DMS53 (cell line): Measurements from ENCODE around the gene SCAMP2.

Experiments
- DNase-seq: peaks from one replicate; lab custom pipeline; 2025; lab: John Stamatoyannopoulos, UW

The SCAMP2 gene

DNA sequence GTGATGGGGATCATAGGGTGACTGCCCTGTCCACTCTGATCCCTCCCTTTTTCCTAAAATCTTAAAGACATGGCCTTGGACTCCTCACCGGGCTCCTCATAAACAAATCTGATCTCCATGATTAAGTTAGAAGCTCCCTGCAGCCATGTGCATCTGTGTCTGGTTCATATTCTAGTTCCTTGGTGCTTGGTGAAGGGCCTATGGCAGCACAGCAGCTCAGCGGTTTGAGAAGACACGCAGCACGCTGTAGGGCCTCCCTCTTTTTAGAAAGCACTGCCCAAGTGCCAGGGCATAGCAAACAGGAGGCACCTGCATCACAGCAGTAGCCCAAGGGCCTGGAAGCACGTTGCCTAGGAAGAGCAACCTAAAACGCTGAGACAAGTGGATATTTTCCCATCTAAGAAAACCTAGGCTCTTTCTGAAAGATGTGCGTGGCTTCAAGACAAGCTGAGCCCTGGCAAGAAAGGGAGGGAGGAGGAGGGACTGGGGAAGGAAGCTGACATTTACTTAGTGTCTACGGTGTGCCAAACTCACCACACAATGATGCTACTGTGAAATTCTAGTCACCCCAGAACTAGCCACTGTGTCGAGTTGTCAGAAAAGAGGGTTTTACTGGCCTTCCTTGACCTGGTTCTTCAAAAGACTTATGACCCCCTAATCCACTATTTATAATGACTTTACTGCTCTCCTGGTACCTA is 15.3 kb downstream of the SCAMP2 start:
- DNase-seq = peak; percentile 76

DNA sequence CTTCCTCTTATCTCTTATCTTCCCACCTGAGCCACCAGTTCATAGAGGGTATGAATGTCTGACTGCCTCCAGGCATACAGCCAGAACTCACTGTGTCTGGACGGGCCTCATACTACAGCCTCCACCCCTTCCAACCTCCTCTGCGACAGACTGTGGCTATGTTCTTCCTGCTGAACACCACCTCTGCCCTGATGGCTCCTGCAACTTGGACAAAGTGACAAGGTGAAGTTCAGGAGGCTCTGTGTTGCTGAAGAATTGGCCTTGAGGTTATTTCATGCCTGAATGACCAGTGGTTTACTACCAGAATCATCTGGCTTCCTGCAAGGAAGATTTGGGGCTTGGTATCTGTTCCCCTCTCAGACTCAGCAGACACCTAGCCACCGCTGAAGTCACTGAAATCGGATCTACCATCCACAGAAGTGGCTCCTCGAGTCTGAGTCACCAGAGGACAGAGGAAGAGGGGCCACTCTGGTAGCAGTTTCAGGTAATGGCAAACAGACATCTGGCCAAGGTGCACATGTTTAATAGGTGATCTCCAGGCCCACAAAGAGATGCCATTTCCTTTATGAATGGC is 16.0 kb downstream of the SCAMP2 start:
- peak; percentile 94 for DNase-seq

DNA sequence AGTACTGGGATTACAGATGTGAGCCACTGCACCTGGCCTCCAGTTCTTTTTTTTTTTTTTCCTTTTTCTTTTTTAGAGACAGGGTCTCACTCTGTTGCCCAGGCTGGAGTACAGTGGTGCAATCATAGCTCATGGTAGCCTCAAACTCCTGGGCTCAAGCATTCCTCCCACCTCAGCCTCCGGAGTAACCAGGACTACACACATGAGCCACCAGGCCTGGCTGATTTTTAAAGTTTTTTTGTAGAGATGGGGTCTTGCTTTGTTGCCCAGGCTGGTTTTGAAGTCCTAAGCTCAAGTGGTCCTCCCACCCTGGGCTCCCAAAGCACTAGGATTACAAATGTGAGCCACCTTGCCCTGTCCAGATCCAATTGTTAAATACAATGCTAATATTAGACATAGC is 16.6 kb downstream of the SCAMP2 start:
- DNase-seq = no peak

DNA sequence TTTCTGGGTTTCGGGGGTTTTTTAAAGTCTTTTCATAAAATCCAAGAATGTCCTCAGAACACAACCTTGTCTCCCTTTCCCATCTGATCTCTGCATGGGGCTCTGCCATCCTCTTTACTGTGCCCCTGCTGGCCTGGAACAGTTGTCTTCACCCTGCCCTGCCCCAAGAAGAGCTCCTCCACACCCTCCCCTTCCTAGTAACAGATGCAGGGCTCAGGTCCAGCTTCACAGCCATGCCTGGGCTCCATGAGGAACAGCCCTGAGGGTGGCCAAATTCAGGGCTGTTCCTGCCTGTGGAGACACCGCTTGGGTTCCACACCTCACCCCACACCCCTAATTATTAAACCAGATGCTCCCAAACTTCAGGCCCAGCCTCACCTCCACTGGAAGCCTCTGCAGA is 17.3 kb downstream of the SCAMP2 start:
- no peak for DNase-seq

DNA sequence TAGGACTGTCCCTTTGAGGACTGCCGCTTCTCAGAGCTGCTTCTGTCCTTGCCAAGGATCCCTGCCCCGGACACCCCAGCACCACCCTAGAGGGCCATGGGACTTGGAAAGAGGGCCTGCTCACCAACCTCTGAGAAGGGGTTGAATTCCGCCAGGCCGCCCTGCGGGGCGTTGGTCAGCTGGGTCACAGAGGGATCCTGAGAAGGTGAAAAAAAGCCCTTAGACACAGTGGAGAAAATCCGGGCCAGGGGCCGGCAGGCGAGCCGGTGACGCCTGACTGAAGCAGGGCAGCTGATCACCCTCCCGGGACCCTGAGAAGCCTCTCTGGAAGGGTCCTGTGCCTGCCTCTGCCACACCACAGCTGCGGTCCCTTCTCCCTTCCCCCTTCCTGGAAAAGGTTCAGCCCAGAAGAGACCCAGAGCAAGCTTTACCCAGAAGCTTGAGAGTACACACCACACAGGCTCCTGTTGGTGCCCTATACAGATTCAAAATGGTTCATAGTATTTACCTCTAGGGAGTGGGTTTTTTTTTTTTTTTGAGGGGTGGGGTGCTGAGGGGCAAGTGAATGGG is 18.6 kb downstream of the SCAMP2 start:
- no peak for DNase-seq

DNA sequence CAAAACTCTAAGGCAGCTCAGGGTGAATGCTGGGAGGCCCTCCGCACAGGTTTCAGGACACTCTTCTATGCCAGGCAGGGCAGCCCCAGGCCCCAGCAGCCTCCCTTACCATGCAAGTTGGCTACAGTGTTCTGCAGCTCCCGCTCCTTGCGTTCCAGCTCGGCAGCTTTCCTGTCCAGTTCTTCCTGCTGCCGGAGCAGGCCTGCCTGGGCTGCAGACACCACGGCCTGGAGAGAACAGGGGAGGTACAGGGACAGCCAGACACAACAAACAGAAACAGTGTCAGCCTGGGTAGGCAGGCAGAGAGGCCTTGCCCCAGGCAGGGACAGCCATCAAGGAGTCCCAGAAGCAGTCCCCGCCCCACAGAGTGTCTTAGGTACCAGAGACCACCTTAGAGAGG is 21.2 kb downstream of the SCAMP2 start:
- no peak for DNase-seq

DNA sequence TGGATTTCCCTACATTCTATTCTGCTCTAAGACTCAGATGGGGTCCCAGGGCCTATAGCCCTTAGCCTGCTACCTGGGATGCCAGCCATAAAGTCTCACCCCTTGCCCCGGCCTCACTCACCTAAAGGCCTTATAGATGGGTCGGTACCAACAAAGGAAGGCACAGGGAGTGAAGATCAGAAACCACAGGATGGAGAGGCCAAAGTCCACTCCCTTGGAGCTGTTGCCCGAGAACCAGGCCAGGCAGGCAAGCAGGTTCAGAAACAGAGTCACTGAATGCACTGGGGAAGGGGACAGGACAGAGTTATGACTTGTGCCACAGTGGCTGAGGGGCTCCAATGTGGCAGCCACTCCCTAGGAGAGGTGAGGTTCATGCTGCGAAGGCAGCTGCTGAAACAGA is 22.8 kb downstream of the SCAMP2 start:
- DNase-seq = no peak

DNA sequence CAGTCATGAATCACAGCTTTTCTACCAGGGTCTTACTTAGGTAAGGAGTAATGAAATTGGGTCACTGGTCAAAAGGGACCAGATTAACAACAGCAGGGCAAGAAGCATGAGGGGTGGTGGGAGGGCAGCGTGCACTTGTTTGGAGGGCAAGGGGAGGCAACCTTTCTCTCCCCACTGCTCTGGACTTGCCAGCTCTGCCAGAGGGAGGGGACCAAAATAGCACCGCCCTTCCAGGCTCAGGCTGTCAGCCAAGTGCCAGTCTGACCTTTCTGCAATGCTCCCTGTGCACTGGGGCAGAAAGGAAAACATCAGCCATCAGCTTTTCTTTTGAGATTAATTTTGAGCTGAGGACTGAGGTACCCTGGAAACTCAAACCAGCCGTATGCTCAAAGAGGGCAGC is 25.7 kb downstream of the SCAMP2 start:
- DNase-seq = no peak

DNA sequence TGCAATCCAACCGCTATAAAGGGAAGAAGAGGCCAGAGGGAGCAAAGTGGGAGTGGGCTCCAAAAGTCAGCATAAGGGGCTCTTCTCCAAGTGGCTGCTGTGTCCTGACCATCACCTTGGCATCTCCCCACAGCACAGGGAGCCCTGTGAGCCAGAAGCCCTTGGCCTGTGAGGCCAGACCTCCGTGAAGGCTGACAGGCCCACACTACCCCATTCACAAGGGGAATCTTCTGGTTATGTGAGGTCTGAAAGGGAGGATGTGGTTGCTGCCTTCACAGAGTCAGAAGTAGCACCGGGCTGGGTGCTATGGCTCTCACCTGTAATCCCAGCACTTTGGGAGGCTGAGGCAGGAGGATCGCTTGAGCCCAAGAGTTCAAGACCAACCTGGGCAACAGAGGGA is 27.6 kb downstream of the SCAMP2 start:
- DNase-seq = no peak

DNA sequence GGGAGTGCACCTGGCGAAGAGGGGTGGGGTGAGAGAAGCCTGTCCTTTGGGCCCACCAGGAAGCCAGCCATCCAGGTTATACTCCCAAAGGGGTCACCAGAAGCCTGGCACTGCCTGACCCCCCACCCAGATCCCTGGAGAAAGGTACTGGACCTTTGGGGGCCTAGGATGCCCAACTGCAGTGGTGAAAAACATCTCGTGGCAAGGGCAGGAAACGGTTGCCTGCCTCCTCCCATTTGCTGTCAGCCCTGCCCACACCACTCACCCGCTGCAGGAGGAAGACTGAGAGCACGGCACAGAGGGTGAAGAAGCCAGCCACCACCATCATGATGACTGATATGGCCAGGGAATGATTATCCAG is 28.0 kb downstream of the SCAMP2 start:
- no peak for DNase-seq

DNA sequence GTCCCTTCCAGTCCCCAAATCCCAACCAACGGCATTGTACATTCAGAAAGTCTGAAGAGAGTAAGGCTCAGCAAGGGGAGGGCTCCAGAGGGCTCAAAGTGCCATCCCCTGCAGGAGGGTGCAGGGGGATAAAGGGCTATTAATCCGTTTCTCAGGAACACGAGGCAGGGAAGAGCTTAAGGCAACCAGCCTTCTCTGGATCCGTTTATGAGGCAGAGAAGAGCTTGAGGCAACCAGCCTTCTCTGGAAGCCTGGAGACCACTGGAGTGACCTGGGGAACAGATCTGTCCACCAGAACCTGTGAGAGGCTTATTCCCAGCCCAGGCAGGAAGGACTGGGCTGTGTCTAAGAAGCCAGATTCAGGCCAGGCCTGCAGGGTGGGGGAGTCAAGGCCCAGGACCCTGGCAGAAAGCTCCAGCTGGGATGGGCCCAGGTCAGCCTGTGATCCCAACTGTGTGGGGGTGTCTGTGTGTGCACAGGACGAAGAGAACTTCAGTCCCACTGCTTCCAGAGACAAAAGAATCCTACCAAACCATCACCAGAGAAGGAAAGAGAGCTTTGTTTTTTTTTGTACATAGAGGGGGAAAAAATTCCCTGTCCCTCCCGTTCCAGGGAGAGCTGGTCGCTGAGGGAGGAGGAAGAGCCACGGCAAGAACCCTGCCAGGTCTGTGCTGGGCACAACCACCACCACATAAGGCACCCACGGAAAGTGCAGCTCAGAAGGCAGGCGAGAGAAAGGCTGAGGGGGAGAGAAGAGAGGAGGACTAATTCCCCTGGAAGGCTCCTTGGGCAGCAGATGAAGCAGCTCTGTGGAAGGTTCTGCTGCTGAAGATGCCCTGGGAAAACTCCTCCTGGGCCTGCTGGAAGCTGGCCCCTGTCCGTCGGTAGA is 28.6 kb downstream of the SCAMP2 start:
- DNase-seq = no peak

DNA sequence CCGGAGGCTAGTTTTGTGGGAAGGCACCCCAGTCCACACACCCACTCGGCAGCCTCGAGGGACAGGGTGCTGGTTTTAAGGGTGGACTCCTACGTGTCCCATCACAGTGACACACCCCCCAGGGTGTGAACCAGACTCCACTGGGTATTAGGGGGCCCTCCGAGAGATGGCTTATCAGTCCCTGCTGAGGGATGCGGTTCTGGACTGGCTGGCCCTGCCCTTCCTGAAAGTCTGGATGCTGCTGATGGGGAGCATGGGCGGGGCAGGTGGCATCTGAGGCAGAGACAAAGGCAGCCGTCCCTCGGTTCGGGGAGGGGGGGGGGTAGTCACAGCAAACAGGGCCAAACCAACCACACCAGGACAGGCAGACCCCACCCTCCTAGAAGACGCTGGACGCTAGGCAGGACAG is 29.3 kb downstream of the SCAMP2 start:
- DNase-seq = no peak

DNA sequence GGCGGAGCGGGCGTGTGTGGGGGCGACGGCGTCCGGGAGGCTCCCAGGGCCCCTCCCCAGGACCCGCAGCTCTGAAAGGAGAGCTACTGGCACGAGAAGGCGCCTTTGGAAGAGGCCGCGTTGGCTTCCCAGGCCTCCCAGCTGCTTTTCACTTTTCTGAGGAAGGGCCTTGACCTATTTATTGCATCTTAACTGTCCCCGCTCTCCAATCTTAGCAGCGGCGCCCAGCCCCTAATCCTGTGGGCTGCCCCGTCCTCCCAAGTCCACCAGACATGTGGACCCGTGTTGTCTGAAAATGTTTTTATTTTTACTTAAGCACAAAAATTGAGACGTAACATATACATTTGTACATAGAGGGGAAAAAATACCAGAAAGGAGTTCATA is 29.7 kb downstream of the SCAMP2 start:
- no peak for DNase-seq

DNA sequence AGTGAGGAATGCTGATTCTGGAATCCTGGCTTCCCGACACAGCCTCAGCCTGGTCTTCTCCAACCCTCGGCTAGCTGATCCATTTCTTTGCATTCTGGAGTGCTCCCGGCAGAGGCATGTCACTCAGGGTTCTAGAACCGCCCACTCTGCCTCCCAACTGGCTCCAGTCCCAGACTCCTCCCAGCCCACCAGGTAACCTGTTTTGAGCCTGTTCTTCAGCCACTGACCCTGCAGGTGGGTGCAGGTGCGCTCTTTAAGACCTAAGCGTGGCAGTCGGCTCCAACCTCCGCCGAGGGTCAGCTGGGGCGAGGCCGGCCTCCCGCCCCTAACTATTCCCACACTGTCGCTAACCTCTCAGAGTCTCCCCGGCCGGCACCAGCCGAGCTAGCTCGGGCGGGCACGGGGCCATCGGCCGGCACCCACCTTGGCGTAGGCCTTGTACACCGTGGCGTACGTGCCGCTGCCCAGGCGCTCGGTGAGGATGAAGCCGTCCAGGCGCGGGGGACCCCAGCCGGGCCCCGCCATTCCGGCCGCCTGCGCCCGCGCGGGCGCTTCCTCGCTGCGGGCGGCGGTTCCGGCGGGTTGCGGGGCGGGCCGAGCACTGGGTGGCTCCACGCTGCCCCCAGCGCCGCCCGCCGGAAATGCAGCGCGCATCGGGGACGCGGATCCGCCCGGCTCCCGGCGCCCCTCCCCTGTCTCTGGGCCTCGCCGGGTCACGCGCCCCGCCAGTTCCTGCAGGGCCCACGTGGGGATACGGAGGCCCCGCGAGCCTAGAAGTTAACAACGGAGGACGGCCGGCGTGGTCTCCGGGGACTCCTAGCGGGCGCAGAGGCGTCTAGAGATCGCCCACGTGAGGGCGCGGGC is 30.4 kb downstream of the SCAMP2 start, which contains the start of gene ULK3:
Gene ULK3, minus strand, starts transcription at position 576 of the 864 bp plus-strand sequence. Its CDS starts 51 bp downstream, at position 525.
- DNase-seq = peak; percentile 94

DNA sequence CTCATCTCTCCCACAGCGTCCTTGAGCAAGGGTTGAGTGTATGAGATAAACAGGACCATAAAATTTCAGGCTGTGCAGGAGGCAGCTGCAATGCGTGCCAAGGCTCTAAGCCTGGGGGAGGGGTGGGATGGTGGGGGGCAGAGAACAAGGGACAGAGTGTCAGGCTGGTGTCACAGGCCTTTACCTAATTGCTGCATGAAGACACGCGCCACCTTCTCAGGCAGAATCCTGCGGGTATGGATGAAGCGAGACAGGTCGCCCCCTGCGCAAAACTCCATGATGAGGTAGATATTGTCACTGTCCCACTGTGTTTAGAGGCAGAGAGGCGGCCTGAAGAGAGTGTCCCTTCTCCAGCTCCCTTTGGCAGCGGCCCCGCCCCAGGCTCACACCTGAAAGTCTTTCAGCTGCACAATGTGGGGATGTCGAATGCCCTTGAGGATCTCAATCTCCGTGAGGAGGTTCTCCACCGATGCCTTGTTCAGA is 31.2 kb downstream of the SCAMP2 start:
- no peak for DNase-seq

DNA sequence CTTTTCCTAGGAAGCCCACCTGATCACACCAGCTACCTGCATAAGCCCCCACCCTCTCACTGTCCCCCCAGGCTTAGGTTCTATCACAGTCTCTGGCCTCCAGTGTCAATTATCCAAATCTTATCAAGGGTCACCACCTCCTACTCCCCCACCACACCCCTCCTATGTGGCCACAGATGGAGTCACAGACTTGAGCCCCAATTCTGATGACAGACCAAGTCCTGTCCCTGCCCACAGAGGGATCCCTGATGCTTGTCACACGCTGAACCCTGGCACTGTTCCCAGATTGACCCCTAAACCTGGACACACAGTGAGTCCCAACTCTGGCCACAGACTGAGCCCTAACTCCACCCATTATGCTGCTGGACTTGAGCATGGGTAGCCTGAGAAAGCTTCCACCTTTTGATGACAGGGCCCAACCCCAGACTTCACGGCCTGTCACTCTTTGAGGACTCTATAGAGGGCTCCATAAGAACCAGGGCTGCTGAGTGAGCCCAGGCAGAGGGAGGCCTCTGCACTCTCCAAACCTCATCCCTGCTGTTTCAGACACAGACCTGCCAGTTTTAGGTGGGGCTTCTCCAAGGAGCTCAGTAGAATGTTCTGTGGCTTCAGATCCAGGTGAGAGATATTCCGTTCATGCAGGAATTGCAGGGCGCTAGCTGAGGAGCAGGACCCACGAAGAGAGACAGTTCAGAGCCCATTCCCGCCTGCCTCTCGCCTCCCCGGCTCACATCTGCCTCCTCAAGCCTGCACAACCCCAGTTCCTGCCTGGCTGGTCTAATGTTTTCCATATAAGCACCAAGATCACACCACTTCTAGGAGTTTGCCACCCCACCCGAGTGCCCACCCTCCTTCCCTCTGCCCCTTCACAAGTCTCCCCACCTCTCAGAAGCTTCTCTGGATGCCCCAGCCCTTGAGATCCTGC is 32.1 kb downstream of the SCAMP2 start:
- DNase-seq = no peak

DNA sequence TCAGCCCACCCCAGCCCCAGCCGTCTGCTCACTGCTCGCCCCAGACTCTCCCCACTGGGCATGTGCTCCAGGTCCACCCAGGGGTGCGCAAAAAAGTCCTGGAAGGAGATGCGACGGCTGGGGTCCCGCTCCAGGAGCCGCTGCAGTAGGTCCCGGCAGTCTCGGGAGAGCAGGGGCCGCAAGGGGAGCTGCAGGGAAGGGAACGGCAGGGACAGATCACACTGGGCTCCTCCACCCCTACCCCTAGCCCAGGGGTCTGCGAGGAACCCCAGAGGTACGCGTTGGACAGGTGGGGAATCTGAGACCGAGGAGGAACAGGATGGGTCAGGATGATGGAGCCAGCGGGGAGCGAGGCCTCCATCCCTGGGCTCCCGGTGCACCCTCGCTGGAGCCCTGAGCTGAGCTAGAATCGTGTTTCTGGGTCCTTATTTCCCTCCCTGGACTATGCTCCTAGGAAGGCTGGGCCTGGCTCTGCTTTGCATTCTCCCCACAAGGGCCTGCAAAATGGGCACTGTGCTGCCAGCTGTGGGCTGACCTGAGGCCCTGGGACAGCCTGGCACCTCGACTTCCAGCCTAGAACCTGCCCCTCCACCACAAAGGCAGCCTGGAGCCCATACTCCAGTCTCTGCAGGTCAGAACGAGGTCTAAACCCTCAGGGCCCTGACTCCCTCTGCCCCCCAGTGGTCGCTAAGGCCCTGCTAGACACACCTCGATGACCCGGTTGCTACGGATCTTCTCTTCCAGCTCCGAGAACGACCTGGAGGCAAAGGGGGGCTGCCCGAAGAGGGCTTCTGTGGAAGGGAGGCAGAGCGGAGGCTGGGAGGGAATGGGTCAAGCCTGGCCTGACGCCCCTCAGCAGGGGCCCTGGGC is 33.4 kb downstream of the SCAMP2 start:
- no peak for DNase-seq

DNA sequence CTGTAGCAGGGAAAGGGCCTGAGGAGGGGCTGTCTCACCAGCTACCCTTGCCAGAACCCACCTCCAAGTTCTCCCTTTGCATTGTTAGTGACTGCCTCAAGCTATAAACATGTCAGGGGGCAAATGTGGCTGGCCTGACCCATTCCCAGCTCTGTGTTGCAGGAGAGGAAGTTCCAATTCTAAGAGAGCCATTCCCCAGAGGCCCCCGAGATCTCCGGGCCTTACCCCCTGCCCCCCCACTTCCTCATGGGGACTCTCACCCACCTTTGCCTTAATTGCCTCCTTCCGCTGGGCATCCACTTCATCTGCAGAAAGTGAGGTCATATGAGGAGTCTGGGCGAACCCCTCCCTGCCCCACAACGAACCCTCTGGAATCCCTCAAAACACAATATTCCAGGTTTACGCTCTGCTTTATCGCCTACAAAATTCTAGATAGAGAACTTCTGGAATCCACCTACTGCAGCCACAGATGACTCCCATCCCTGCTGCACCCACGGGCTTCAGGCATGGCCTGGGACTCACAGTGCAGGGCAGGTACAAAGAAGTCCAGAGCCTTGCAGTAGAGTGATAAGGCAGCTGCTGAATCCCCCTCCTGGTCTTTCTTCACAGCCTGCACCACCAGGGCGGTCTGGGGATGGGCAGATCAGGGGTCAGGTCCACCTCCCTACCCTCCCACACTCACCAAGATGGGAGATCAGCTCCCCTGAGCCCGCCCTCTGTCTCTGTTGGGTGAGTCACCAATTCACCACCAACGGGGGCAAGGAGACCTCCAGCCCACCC is 34.2 kb downstream of the SCAMP2 start:
- no peak for DNase-seq

DNA sequence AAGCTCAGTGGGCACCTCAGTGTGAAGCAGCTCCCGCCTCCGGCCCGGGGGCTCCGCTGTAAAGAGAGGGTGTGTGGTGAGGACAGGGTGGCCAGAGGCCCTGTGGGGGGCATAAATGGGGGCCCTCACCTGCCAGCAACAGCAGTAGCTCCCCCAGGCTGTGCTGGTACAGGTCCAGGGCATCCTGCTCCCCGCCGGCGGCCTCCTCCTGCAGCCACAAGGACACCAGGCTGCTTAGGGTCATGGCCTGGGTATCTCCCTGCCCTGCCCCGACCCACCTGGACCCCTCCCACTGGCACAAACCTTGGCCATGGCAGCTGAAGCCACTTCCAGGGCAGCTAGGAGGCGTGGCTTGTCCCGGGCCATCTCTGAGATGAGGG is 35.0 kb downstream of the SCAMP2 start:
- DNase-seq = no peak
